B cell (primary cell): ENCODE measurements around the gene NEO1.
A peak's percentile ranks its signal among the peaks of the same experiment; 100 is the strongest.

Experiments
- CTCF ChIP-seq: fragments of 200-600 bp; IDR thresholded peaks from one replicate; pipeline ENCODE4 v1.8.0; 2022; ENCODE audit warnings: antibody characterized with exemption, mild to moderate bottlenecking
- EZH2 ChIP-seq: IDR thresholded peaks from 2 replicates; pipeline ENCODE4 v1.6.1; 2012; ENCODE audit warnings: borderline replicate concordance, low read depth, mild to moderate bottlenecking, moderate library complexity, low read length; ENCODE audit not compliant: insufficient read depth, poor library complexity, severe bottlenecking

GRCh38 chr15:73127302-73127936 lies 75.2 kb downstream of the NEO1 start:
- peak; percentile 73 for TF ChIP-seq CTCF
- no peak for TF ChIP-seq EZH2
